ENCODE measurements around the gene LRMDA.

Gene LRMDA

GRCh38 chr10:75568450-75569130 lies 137.2 kb downstream of the LRMDA start:
- H3K4me1 ChIP-seq (ENCODE audit: low read length): peaks cover 9% of the 10 kb centered on the region
- no peaks in the 10 kb centered on the region for H3K36me3 ChIP-seq (replicated peaks; ENCODE audit: low read depth, low read length)
- H3K9ac ChIP-seq (ENCODE audit: low read length): no peak overlapping the region
- no peak overlapping the region for H2AFZ ChIP-seq (ENCODE audit: low read depth, low read length)
- no peak overlapping the region for H3K4me3 ChIP-seq (ENCODE audit: low read length)
- H3K27ac ChIP-seq (ENCODE audit: low read length): no peak overlapping the region
- H3K27me3 ChIP-seq (ENCODE audit: low read depth, low read length): no peaks in the 10 kb centered on the region
- H3K79me2 ChIP-seq (ENCODE audit: low read length): no peaks in the 10 kb centered on the region
- TF ChIP-seq EZH2phosphoT487 (IDR thresholded peaks at IDR 0.05; ENCODE audit: low read depth): no peak
- TF ChIP-seq CTCF (IDR thresholded peaks at IDR 0.05; ENCODE audit: low read depth, low read length): no peak
- no peak overlapping the region for H3K4me2 ChIP-seq (ENCODE audit: low read length)
- no peaks in the 10 kb centered on the region for H3K9me3 ChIP-seq (ENCODE audit: insufficient read depth, low read length)
- H4K20me1 ChIP-seq (ENCODE audit: insufficient read depth, low read length): no peaks in the 10 kb centered on the region

- Histone ChIP-seq H3K36me3 (replicated peaks; ENCODE audit: low read depth, low read length) (no peaks in the 10 kb centered on the region), H3K9me3 (ENCODE audit: insufficient read depth, low read length) (no peaks in the 10 kb centered on the region), H2AFZ (ENCODE audit: low read depth, low read length) (no peak overlapping the region), H3K27ac (ENCODE audit: low read length) (no peak overlapping the region), H3K4me1 (ENCODE audit: low read length) (peaks cover 9% of the 10 kb centered on the region), H4K20me1 (ENCODE audit: insufficient read depth, low read length) (no peaks in the 10 kb centered on the region), H3K9ac (ENCODE audit: low read length) (no peak overlapping the region), H3K4me2 (ENCODE audit: low read length) (no peak overlapping the region), H3K4me3 (ENCODE audit: low read length) (no peak overlapping the region), H3K27me3 (ENCODE audit: low read depth, low read length) (no peaks in the 10 kb centered on the region), H3K79me2 (ENCODE audit: low read length) (no peaks in the 10 kb centered on the region)
- TF ChIP-seq CTCF (IDR thresholded peaks at IDR 0.05; ENCODE audit: low read depth, low read length) (no peak), EZH2phosphoT487 (IDR thresholded peaks at IDR 0.05; ENCODE audit: low read depth) (no peak)
Observed at GRCh38 chr10:75569506-75569905, 138.1 kb downstream of the LRMDA start.

GRCh38 chr10:75572478-75572877 lies 141.1 kb downstream of the LRMDA start:
- Histone ChIP-seq H3K4me1 (ENCODE audit: low read length) (no peaks in the 10 kb centered on the region), H3K9ac (ENCODE audit: low read length) (no peak overlapping the region), H3K4me3 (ENCODE audit: low read length) (no peak overlapping the region), H3K27me3 (ENCODE audit: low read depth, low read length) (no peaks in the 10 kb centered on the region), H3K79me2 (ENCODE audit: low read length) (no peaks in the 10 kb centered on the region), H2AFZ (ENCODE audit: low read depth, low read length) (no peak overlapping the region), H3K27ac (ENCODE audit: low read length) (no peak overlapping the region), H3K36me3 (replicated peaks; ENCODE audit: low read depth, low read length) (no peaks in the 10 kb centered on the region), H3K9me3 (ENCODE audit: insufficient read depth, low read length) (no peaks in the 10 kb centered on the region), H4K20me1 (ENCODE audit: insufficient read depth, low read length) (no peaks in the 10 kb centered on the region), H3K4me2 (ENCODE audit: low read length) (no peak overlapping the region)
- TF ChIP-seq EZH2phosphoT487 (IDR thresholded peaks at IDR 0.05; ENCODE audit: low read depth) (no peak), CTCF (IDR thresholded peaks at IDR 0.05; ENCODE audit: low read depth, low read length) (no peak)

GRCh38 chr10:75575940-75576339 lies 144.5 kb downstream of the LRMDA start:
- H3K27me3 ChIP-seq (ENCODE audit: low read depth, low read length): no peaks in the 10 kb centered on the region
- no peaks in the 10 kb centered on the region for H4K20me1 ChIP-seq (ENCODE audit: insufficient read depth, low read length)
- no peak overlapping the region for H3K27ac ChIP-seq (ENCODE audit: low read length)
- no peak overlapping the region for H3K9ac ChIP-seq (ENCODE audit: low read length)
- no peaks in the 10 kb centered on the region for H3K4me1 ChIP-seq (ENCODE audit: low read length)
- H3K36me3 ChIP-seq (replicated peaks; ENCODE audit: low read depth, low read length): no peaks in the 10 kb centered on the region
- no peaks in the 10 kb centered on the region for H3K9me3 ChIP-seq (ENCODE audit: insufficient read depth, low read length)
- H2AFZ ChIP-seq (ENCODE audit: low read depth, low read length): no peak overlapping the region
- H3K79me2 ChIP-seq (ENCODE audit: low read length): no peaks in the 10 kb centered on the region
- no peak overlapping the region for H3K4me3 ChIP-seq (ENCODE audit: low read length)
- no peak for TF ChIP-seq EZH2phosphoT487 (IDR thresholded peaks at IDR 0.05; ENCODE audit: low read depth)
- no peak for TF ChIP-seq CTCF (IDR thresholded peaks at IDR 0.05; ENCODE audit: low read depth, low read length)
- no peak overlapping the region for H3K4me2 ChIP-seq (ENCODE audit: low read length)

Measured in OCI-LY3 (cell line).